Upper lobe of left lung (tissue), 4 donors: ENCODE data around the gene PRDM11.

Experiments used
- POLR2A ChIP-seq, 4 donors: fragments of 450-650 bp; IDR thresholded peaks; one replicate each; pipeline ENCODE4 v1.5.1; 2016 to 2017; ENCODE audit warnings: antibody characterized with exemption in 4 of 4, mild to moderate bottlenecking in 2 of 4
- TF ChIP-seq, protein P1 (sequence below), 6 experiments: fragments of 450-650 bp in 4 of 6; fragments of 200-600 bp in 2 of 6; sonication (generic) in 2 of 6; IDR thresholded peaks; one replicate each; pipeline ENCODE4 v1.5.1; 2016 to 2019; ENCODE audit warnings: antibody characterized with exemption in 6 of 6

GRCh38 chr11:45102361-45102809 is 44.1 kb upstream of the PRDM11 start:
- TF ChIP-seq, protein P1, sequence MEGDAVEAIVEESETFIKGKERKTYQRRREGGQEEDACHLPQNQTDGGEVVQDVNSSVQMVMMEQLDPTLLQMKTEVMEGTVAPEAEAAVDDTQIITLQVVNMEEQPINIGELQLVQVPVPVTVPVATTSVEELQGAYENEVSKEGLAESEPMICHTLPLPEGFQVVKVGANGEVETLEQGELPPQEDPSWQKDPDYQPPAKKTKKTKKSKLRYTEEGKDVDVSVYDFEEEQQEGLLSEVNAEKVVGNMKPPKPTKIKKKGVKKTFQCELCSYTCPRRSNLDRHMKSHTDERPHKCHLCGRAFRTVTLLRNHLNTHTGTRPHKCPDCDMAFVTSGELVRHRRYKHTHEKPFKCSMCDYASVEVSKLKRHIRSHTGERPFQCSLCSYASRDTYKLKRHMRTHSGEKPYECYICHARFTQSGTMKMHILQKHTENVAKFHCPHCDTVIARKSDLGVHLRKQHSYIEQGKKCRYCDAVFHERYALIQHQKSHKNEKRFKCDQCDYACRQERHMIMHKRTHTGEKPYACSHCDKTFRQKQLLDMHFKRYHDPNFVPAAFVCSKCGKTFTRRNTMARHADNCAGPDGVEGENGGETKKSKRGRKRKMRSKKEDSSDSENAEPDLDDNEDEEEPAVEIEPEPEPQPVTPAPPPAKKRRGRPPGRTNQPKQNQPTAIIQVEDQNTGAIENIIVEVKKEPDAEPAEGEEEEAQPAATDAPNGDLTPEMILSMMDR (IDR thresholded peaks at IDR 0.05): no peak
- no peak for TF ChIP-seq POLR2A (IDR thresholded peaks at IDR 0.05)
